HEK293 (cell line): ENCODE data around the gene ACTR8.

Experiments
- EGR2 ChIP-seq: fragments of 450-650 bp; formaldehyde crosslinking; IDR thresholded peaks from 2 replicates; pipeline ENCODE4 v1.5.1; 2016; ENCODE audit warnings: low read depth, missing biosample characterization, missing genetic modification characterization
- GLI4 ChIP-seq: fragments of 450-650 bp; formaldehyde crosslinking; IDR thresholded peaks from 2 replicates; pipeline ENCODE4 v1.5.1; 2016; ENCODE audit warnings: missing biosample characterization, missing genetic modification characterization
- HOXD13 ChIP-seq: sonication (generic); formaldehyde crosslinking; IDR thresholded peaks from 2 replicates; pipeline ENCODE4 v1.8.0; 2022; ENCODE audit warnings: missing genetic modification reagents, borderline replicate concordance
- KLF9 ChIP-seq: fragments of 450-650 bp; formaldehyde crosslinking; IDR thresholded peaks from 2 replicates; pipeline ENCODE4 v1.5.1; 2016; ENCODE audit warnings: missing biosample characterization, missing genetic modification characterization, low read depth
- MYNN ChIP-seq: fragments of 450-650 bp; formaldehyde crosslinking; IDR thresholded peaks from 2 replicates; pipeline ENCODE4 v1.5.1; 2016; ENCODE audit warnings: missing biosample characterization, missing genetic modification characterization, borderline replicate concordance
- MZF1 ChIP-seq: fragments of 450-650 bp; formaldehyde crosslinking; IDR thresholded peaks from 2 replicates; pipeline ENCODE4 v1.5.1; 2017; ENCODE audit warnings: missing biosample characterization, missing genetic modification characterization, borderline replicate concordance
- OVOL3 ChIP-seq: fragments of 450-650 bp; formaldehyde crosslinking; IDR thresholded peaks from 2 replicates; pipeline ENCODE4 v1.5.1; 2016; ENCODE audit warnings: missing biosample characterization, missing genetic modification characterization
- TCF7L2 ChIP-seq: IDR thresholded peaks from 2 replicates; pipeline ENCODE4 v1.6.1; 2011; ENCODE audit warnings: low read depth, mild to moderate bottlenecking, inconsistent platforms, low read length, moderate library complexity, borderline replicate concordance
- ZEB2 ChIP-seq: fragments of 450-650 bp; formaldehyde crosslinking; IDR thresholded peaks from 2 replicates; pipeline ENCODE4 v1.5.1; 2016; ENCODE audit warnings: missing biosample characterization, missing genetic modification characterization
- ZNF133 ChIP-seq: fragments of 450-650 bp; formaldehyde crosslinking; IDR thresholded peaks from 2 replicates; pipeline ENCODE4 v1.5.1; 2016; ENCODE audit warnings: missing biosample characterization, missing genetic modification characterization
- ZNF146 ChIP-seq: fragments of 450-650 bp; formaldehyde crosslinking; IDR thresholded peaks from 2 replicates; pipeline ENCODE4 v1.5.1; 2016; ENCODE audit warnings: missing biosample characterization, missing genetic modification characterization
- ZNF211 ChIP-seq: fragments of 450-650 bp; formaldehyde crosslinking; IDR thresholded peaks from 2 replicates; pipeline ENCODE4 v1.5.1; 2016; ENCODE audit warnings: low read depth, missing biosample characterization, missing genetic modification characterization
- ZNF23 ChIP-seq: fragments of 450-650 bp; formaldehyde crosslinking; IDR thresholded peaks from 2 replicates; pipeline ENCODE4 v1.5.1; 2016; ENCODE audit warnings: missing biosample characterization, missing genetic modification characterization, borderline replicate concordance
- ZNF302 ChIP-seq: fragments of 450-650 bp; formaldehyde crosslinking; IDR thresholded peaks from 2 replicates; pipeline ENCODE4 v1.5.1; 2016; ENCODE audit warnings: missing biosample characterization, missing genetic modification characterization, low read depth
- ZNF416 ChIP-seq: fragments of 450-650 bp; formaldehyde crosslinking; IDR thresholded peaks from 2 replicates; pipeline ENCODE4 v1.5.1; 2016; ENCODE audit warnings: missing biosample characterization, missing genetic modification characterization
- ZNF544 ChIP-seq: fragments of 450-650 bp; formaldehyde crosslinking; IDR thresholded peaks from 2 replicates; pipeline ENCODE4 v1.5.0; 2017; ENCODE audit warnings: missing biosample characterization, missing genetic modification characterization
- ZNF596 ChIP-seq: fragments of 450-650 bp; IDR thresholded peaks from 2 replicates; pipeline ENCODE4 v1.5.0; 2018; ENCODE audit warnings: missing biosample characterization, mild to moderate bottlenecking, missing genetic modification characterization, moderate library complexity
- ZNF626 ChIP-seq: fragments of 450-650 bp; sonication (Bioruptor Pico); formaldehyde crosslinking; IDR thresholded peaks from 2 replicates; pipeline ENCODE4 v1.5.1; 2018; ENCODE audit warnings: missing biosample characterization, missing genetic modification characterization, inconsistent platforms
- ZNF654 ChIP-seq: fragments of 450-650 bp; formaldehyde crosslinking; IDR thresholded peaks from 2 replicates; pipeline ENCODE4 v1.5.1; 2016; ENCODE audit warnings: low read depth, missing biosample characterization, missing genetic modification characterization
- ZNF76 ChIP-seq: fragments of 450-650 bp; formaldehyde crosslinking; IDR thresholded peaks from 2 replicates; pipeline ENCODE4; 2016; ENCODE audit warnings: low read depth, missing biosample characterization, missing genetic modification characterization, borderline replicate concordance
- ZNF768 ChIP-seq: fragments of 450-650 bp; formaldehyde crosslinking; IDR thresholded peaks from 2 replicates; pipeline ENCODE4 v1.5.1; 2018; ENCODE audit warnings: missing biosample characterization, mild to moderate bottlenecking, missing genetic modification characterization
- ZNF791 ChIP-seq: fragments of 450-650 bp; formaldehyde crosslinking; IDR thresholded peaks from 2 replicates; pipeline ENCODE4 v1.5.1; 2016; ENCODE audit warnings: missing biosample characterization, missing genetic modification characterization
- TF ChIP-seq, protein P1 (sequence below): fragments of 450-650 bp; formaldehyde crosslinking; IDR thresholded peaks from 2 replicates; pipeline ENCODE4 v1.5.1; 2016; ENCODE audit warnings: missing biosample characterization, missing genetic modification characterization
- TF ChIP-seq, protein P2 (sequence below): fragments of 450-650 bp; formaldehyde crosslinking; optimal IDR thresholded peaks from 2 replicates; pipeline ENCODE3; 2016; ENCODE audit warnings: missing biosample characterization, mild to moderate bottlenecking, missing genetic modification characterization
- TF ChIP-seq, protein P3 (sequence below): fragments of 450-650 bp; formaldehyde crosslinking; IDR thresholded peaks from 2 replicates; pipeline ENCODE4 v1.5.1; 2016; ENCODE audit warnings: missing biosample characterization, missing genetic modification characterization
- TF ChIP-seq, protein P4 (sequence below): sonication (generic); formaldehyde crosslinking; IDR thresholded peaks from 2 replicates; pipeline ENCODE4 v1.8.1; 2022; ENCODE audit warnings: mild to moderate bottlenecking, moderate library complexity, missing genetic modification reagents
- TF ChIP-seq, protein P5 (sequence below): fragments of 450-650 bp; formaldehyde crosslinking; IDR thresholded peaks from 2 replicates; pipeline ENCODE4 v1.5.1; 2016; ENCODE audit warnings: missing biosample characterization, missing genetic modification characterization
- TF ChIP-seq, protein P6 (sequence below): IDR thresholded peaks from 2 replicates; pipeline ENCODE4 v1.6.1; 2011; ENCODE audit warnings: mild to moderate bottlenecking, low read depth, low read length, borderline replicate concordance
- TF ChIP-seq, protein P7 (sequence below): fragments of 450-650 bp; formaldehyde crosslinking; IDR thresholded peaks from 2 replicates; pipeline ENCODE4 v1.5.1; 2017; ENCODE audit warnings: missing biosample characterization, missing genetic modification characterization

ACTR8 gene

DNA sequence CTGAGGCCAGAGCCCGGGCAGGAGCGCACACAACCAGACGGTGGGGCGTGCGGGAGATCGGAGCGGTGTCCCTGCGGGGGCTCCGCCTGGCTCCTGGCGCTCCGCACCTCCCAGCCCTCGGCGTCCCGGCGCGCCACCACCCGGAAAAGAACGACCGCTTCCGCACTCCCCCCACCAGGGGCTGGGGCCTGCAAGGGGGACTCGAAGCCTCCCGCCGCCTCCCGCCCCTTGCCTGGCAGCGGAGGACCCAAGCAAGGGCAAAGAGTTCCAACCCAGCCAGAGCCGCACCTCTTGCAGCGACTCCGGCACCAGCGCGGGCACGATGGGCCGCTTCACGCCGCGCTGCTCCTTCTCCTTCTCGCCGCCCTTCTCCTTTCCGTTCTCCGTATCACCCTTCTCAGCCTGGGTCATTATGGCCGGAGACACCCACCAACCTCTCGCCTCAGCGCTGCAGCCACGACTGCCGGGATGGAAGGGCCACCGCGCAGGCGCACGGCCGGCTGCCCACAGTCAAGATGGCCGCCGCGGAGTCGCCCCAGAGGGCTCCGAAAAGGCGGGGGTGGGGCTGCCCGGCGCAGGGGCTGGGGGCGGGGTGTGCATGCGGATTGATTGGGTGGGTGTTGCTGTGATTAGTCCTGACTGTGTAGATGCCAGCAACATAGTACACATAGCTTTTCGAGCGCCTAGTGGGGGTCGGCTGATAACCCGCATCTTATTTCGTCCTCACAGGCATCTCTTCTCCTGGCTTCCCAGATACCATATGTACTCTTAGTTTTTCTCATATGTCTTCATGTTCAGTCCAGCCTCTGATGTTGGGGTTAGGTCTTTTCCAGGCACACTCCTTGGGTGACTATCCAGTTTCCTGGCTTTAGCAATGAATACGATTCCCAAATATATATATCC lies at the start of gene ACTR8 (continued):
- TF ChIP-seq ZNF146 (no peak), MYNN (tag by site-specific recombination) (no peak), ZNF211 (tag by site-specific recombination) (no peak), KLF9 (peak; percentile 67), ZNF416 (no peak), ZNF133 (tag by site-specific recombination) (no peak), ZEB2 (tag by site-specific recombination) (no peak; the same call in 1 of the 2 replicates), EGR2 (tag by site-specific recombination) (0 out of 2 replicates have a peak, but pooled peaks have one; percentile 9), HOXD13 (CRISPR knock-in tag) (no peak), ZNF23 (no peak), ZNF76 (tag by site-specific recombination) (peak; percentile 87; the same call in 1 of the 2 replicates), OVOL3 (tag by site-specific recombination) (no peak), GLI4 (tag by site-specific recombination) (no peak), ZNF768 (tag by site-specific recombination) (no peak), ZNF596 (tag by site-specific recombination) (no peak), TCF7L2 (no peak), ZNF626 (tag by site-specific recombination) (no peak), ZNF544 (no peak), ZNF302 (tag by site-specific recombination) (no peak), ZNF654 (tag by site-specific recombination) (no peak), MZF1 (tag by site-specific recombination) (peak; percentile 73; the same call in 1 of the 2 replicates), ZNF791 (tag by site-specific recombination) (no peak)
- TF ChIP-seq, protein P1, sequence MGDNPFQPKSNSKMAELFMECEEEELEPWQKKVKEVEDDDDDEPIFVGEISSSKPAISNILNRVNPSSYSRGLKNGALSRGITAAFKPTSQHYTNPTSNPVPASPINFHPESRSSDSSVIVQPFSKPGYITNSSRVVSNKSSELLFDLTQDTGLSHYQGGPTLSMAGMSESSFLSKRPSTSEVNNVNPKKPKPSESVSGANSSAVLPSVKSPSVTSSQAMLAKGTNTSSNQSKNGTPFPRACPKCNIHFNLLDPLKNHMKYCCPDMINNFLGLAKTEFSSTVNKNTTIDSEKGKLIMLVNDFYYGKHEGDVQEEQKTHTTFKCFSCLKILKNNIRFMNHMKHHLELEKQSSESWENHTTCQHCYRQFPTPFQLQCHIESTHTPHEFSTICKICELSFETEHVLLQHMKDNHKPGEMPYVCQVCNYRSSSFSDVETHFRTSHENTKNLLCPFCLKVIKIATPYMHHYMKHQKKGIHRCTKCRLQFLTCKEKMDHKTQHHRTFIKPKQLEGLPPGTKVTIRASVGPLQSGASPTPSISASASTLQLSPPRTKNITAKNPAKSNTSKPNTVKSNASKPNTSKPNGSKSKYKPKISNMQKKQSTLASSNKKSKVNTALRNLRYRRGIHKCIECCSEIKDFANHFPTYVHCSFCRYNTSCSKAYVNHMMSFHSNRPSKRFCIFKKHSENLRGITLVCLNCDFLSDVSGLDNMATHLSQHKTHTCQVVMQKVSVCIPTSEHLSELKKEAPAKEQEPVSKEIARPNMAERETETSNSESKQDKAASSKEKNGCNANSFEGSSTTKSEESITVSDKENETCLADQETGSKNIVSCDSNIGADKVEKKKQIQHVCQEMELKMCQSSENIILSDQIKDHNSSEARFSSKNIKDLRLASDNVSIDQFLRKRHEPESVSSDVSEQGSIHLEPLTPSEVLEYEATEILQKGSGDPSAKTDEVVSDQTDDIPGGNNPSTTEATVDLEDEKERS (tag by site-specific recombination): no peak
- TF ChIP-seq, protein P2, sequence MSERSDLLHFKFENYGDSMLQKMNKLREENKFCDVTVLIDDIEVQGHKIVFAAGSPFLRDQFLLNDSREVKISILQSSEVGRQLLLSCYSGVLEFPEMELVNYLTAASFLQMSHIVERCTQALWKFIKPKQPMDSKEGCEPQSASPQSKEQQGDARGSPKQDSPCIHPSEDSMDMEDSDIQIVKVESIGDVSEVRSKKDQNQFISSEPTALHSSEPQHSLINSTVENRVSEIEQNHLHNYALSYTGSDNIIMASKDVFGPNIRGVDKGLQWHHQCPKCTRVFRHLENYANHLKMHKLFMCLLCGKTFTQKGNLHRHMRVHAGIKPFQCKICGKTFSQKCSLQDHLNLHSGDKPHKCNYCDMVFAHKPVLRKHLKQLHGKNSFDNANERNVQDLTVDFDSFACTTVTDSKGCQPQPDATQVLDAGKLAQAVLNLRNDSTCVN (tag by site-specific recombination): peak; percentile 66
- TF ChIP-seq, protein P3, sequence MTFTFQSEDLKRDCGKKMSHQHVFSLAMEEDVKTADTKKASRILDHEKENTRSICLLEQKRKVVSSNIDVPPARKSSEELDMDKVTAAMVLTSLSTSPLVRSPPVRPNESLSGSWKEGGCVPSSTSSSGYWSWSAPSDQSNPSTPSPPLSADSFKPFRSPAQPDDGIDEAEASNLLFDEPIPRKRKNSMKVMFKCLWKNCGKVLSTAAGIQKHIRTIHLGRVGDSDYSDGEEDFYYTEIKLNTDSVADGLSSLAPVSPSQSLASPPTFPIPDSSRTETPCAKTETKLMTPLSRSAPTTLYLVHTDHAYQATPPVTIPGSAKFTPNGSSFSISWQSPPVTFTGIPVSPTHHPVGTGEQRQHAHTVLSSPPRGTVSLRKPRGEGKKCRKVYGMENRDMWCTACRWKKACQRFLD (tag by site-specific recombination): no peak
- TF ChIP-seq, protein P4, sequence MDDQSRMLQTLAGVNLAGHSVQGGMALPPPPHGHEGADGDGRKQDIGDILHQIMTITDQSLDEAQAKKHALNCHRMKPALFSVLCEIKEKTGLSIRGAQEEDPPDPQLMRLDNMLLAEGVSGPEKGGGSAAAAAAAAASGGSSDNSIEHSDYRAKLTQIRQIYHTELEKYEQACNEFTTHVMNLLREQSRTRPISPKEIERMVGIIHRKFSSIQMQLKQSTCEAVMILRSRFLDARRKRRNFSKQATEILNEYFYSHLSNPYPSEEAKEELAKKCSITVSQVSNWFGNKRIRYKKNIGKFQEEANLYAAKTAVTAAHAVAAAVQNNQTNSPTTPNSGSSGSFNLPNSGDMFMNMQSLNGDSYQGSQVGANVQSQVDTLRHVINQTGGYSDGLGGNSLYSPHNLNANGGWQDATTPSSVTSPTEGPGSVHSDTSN (CRISPR knock-in tag): no peak
- TF ChIP-seq, protein P5, sequence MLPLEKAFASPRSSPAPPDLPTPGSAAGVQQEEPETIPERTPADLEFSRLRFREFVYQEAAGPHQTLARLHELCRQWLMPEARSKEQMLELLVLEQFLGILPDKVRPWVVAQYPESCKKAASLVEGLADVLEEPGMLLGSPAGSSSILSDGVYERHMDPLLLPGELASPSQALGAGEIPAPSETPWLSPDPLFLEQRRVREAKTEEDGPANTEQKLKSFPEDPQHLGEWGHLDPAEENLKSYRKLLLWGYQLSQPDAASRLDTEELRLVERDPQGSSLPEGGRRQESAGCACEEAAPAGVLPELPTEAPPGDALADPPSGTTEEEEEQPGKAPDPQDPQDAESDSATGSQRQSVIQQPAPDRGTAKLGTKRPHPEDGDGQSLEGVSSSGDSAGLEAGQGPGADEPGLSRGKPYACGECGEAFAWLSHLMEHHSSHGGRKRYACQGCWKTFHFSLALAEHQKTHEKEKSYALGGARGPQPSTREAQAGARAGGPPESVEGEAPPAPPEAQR (tag by site-specific recombination): no peak
- TF ChIP-seq, protein P6, sequence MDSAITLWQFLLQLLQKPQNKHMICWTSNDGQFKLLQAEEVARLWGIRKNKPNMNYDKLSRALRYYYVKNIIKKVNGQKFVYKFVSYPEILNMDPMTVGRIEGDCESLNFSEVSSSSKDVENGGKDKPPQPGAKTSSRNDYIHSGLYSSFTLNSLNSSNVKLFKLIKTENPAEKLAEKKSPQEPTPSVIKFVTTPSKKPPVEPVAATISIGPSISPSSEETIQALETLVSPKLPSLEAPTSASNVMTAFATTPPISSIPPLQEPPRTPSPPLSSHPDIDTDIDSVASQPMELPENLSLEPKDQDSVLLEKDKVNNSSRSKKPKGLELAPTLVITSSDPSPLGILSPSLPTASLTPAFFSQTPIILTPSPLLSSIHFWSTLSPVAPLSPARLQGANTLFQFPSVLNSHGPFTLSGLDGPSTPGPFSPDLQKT: no peak
- TF ChIP-seq, protein P7, sequence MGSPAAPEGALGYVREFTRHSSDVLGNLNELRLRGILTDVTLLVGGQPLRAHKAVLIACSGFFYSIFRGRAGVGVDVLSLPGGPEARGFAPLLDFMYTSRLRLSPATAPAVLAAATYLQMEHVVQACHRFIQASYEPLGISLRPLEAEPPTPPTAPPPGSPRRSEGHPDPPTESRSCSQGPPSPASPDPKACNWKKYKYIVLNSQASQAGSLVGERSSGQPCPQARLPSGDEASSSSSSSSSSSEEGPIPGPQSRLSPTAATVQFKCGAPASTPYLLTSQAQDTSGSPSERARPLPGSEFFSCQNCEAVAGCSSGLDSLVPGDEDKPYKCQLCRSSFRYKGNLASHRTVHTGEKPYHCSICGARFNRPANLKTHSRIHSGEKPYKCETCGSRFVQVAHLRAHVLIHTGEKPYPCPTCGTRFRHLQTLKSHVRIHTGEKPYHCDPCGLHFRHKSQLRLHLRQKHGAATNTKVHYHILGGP (tag by site-specific recombination): no peak
